ENCODE measurements around the gene PSMG3. TPM values are rescaled to one million over a fixed set of nuclear protein-coding genes. Genes with fewer than 3 reads are reported as not detected.
A peak's percentile ranks its signal among the peaks of the same experiment; 100 is the strongest.

Gene PSMG3, protein sequence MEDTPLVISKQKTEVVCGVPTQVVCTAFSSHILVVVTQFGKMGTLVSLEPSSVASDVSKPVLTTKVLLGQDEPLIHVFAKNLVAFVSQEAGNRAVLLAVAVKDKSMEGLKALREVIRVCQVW
- 29.5 and 30.5 TPM in 2 replicates for total RNA-seq

DNA sequence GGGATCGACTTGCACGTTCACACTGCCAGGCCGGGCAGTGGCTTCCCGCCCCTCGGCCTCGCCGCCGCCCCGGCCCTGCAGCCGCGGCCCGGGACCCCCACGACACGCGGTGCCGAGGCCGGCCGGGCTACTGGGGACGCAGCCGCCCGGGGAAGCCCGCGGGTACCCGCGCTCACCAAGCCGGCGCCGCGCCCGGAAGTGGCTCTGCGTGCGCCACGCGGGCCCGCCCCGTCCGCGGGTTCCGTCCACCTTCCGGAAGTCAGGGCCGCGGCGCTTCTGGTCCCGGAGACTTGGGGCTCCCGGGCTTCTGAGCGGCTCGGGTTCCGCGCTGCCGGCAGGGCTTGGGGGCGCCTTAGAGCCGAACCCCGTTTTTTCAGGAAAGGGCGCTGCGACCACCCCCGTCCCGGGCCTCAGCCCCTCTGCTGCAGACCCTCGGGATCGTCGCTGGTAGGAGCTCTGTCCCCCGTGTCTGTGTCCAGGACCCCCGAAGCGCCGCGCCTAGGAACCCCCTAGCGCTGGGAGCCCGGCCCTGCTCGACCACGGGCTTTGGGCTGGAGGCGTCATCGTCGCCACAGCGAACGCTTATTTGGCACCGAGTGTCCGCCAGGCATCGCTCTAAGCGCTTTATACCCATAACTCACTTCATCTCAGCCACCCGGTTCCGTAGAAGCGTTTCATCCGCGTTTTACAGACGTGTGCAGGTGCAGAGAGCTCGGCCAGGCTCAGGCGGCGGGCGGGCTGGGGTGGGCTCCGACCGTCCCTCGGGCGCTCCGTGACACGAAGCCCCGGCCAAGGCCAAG is at the start of gene PSMG3:
PSMG3 (minus strand) TSS at position 200 of the 800 bp plus-strand sequence. CDS start 693 bp downstream, outside the sequence.
- peak within 1 kb of the TSS; percentile 88 for H3K27ac Mint-ChIP-seq
- CTCF ChIA-PET = no interaction called here
- no peaks in the 10 kb centered on the region for H3K27me3 Mint-ChIP-seq
- peaks cover 26% of the 10 kb centered on the region for H3K4me1 Mint-ChIP-seq
- peaks cover 24% of the 10 kb centered on the region for H3K36me3 Mint-ChIP-seq (ENCODE audit: low read depth)
- peak; percentile 90 for ATAC-seq (ENCODE audit: low read depth)
- TF ChIP-seq, protein P1, sequence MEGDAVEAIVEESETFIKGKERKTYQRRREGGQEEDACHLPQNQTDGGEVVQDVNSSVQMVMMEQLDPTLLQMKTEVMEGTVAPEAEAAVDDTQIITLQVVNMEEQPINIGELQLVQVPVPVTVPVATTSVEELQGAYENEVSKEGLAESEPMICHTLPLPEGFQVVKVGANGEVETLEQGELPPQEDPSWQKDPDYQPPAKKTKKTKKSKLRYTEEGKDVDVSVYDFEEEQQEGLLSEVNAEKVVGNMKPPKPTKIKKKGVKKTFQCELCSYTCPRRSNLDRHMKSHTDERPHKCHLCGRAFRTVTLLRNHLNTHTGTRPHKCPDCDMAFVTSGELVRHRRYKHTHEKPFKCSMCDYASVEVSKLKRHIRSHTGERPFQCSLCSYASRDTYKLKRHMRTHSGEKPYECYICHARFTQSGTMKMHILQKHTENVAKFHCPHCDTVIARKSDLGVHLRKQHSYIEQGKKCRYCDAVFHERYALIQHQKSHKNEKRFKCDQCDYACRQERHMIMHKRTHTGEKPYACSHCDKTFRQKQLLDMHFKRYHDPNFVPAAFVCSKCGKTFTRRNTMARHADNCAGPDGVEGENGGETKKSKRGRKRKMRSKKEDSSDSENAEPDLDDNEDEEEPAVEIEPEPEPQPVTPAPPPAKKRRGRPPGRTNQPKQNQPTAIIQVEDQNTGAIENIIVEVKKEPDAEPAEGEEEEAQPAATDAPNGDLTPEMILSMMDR (IDR thresholded peaks at IDR 0.05) = no peak
- DNase-seq = peak; percentile 91
- no peaks in the 10 kb centered on the region for H3K9me3 Mint-ChIP-seq
- H3K4me3 Mint-ChIP-seq = peak within 1 kb of the TSS; percentile 86
- POLR2A ChIA-PET = interaction anchor here (0.6 to 1.5 kb wide), 11 partner anchors 14 to 1188 kb away, joined by 3 to 9 read pairs (median 4); partner anchors contain the start of genes EIF3B and TMEM184A
- intact Hi-C loops (cut with micrococcal nuclease) = loop anchor here (1.0 kb wide), 3 partner anchors 22 to 66 kb away; partner anchors contain the start of gene INTS1

DNA sequence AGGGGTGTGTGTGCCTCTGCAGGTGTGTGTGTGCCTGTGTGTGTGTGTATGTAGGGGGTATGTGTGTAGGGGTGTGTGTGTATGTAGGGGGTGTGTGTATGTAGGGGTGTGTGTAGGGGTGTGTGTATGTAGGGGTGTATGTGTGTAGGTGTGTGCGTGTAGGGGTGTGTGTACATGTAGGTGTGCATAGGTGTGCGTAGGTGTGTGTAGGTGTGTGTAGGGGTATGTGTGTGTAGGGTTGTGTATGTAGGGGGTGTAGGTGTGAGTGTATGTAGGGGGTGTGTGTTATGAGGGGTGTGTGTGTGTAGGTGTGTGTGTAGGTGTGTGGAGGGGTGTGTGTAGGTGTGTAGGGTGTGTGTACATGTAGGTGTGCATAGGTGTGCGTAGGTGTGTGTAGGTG is 48.6 kb upstream of the PSMG3 start:
- H3K27ac Mint-ChIP-seq = no peak overlapping the region
- intact Hi-C loops (cut with micrococcal nuclease) = no loop called here
- no peaks in the 10 kb centered on the region for H3K4me1 Mint-ChIP-seq
- no peak for ATAC-seq (ENCODE audit: low read depth)
- POLR2A ChIA-PET = no interaction called here
- no peak overlapping the region for H3K4me3 Mint-ChIP-seq
- TF ChIP-seq, protein P1 (IDR thresholded peaks at IDR 0.05) = no peak
- H3K27me3 Mint-ChIP-seq = peaks cover 8% of the 10 kb centered on the region
- no peak for DNase-seq
- no peaks in the 10 kb centered on the region for H3K9me3 Mint-ChIP-seq
- CTCF ChIA-PET = no interaction called here
- H3K36me3 Mint-ChIP-seq (ENCODE audit: low read depth) = no peaks in the 10 kb centered on the region

DNA sequence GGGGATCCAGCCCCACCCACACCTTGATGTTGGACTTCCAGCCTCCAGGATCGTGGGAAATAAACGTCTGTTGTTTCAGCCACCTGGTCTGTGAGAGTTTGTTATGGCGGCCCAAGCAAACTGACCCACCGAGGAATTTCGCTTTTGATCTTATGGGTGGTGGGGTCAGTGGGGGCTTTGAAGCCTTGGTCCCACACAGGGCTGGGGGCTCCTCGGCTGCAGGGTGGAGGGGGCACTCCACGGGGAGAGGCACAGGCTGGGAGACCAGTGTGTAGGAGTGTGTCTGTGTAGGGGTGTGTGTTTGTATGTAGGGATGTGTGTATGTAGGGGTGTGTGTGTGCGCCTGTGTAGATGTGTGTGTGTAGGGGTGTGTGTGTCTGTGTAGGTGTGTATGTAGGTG is 48.1 kb upstream of the PSMG3 start:
- ChIA-PET POLR2A (no interaction called here), CTCF (no interaction called here)
- Mint-ChIP-seq H3K4me1 (no peaks in the 10 kb centered on the region), H3K36me3 (ENCODE audit: low read depth) (no peaks in the 10 kb centered on the region), H3K4me3 (no peak overlapping the region), H3K9me3 (no peaks in the 10 kb centered on the region), H3K27me3 (peaks cover 8% of the 10 kb centered on the region), H3K27ac (no peak overlapping the region)
- intact Hi-C loops (cut with micrococcal nuclease) = no loop called here
- TF ChIP-seq, protein P1 (IDR thresholded peaks at IDR 0.05) = no peak
- DNase-seq = no peak
- no peak for ATAC-seq (ENCODE audit: low read depth)

DNA sequence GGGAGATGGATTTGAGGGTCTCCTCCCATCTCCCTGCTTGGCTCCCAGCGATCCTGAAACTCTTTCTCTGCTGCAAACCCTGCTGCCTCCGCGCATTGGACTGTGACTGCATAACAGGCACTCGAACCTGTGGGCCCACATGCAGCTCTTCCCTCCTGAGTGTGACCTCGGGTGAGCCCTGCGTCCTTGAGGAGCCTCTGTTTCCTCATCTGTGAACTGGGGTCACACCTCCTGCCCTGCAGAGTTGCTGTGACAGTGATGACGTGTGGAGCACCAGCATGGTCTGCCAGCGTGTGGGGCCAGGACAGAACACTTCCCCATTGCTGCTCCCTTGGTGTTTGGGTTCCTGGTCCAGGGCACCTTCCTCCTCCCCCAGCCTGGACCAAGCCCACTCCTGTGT is 46.9 kb upstream of the PSMG3 start:
- Mint-ChIP-seq H3K4me1 (no peaks in the 10 kb centered on the region), H3K27me3 (peaks cover 6% of the 10 kb centered on the region), H3K27ac (no peak overlapping the region), H3K36me3 (ENCODE audit: low read depth) (no peaks in the 10 kb centered on the region), H3K4me3 (no peak overlapping the region), H3K9me3 (no peaks in the 10 kb centered on the region)
- ATAC-seq (ENCODE audit: low read depth) (no peak), DNase-seq (no peak)
- ChIA-PET POLR2A (interaction anchor here (0.6 kb wide), 1 partner anchor 104 kb away, joined by 4 read pairs; no protein-coding TSS in a partner anchor), CTCF (no interaction called here)
- intact Hi-C loops (cut with micrococcal nuclease) = no loop called here
- TF ChIP-seq, protein P1 (IDR thresholded peaks at IDR 0.05) = no peak

DNA sequence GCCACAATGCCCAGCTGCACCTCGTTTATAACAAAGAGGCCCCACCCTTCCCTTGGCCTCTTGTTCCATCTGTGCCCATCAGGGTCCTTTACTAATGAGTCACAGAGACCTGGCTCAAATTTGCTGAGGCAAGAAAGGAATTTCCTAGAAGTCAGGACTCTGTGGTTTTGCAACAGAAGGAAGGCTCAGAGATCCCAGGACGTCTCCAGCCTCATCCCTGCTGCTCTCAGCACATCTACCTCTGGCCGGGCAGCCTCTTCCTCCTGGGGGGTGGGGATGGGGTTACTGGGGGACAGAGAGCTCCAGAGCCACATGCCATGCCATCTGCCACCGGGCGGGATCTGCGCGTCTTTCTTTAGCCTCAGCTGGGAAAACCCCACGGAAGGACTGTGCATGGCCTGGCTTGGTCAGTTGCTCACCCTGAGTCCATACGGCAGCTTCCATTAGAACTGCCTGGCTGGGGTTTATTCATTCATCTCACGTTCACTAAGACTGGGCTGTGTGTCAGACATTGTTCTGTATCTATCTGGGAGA is 41.9 kb upstream of the PSMG3 start:
- POLR2A ChIA-PET = no interaction called here
- Mint-ChIP-seq H3K4me1 (no peaks in the 10 kb centered on the region), H3K27ac (no peak overlapping the region), H3K27me3 (peaks cover 23% of the 10 kb centered on the region), H3K4me3 (no peak overlapping the region), H3K9me3 (no peaks in the 10 kb centered on the region), H3K36me3 (ENCODE audit: low read depth) (no peaks in the 10 kb centered on the region)
- TF ChIP-seq, protein P1 (IDR thresholded peaks at IDR 0.05) = no peak
- intact Hi-C loops (cut with micrococcal nuclease) = no loop called here
- no peak for DNase-seq
- ATAC-seq (ENCODE audit: low read depth) = no peak
- CTCF ChIA-PET = no interaction called here

Data from activated B cell treated with CpG ODN at 0.5 μM for 24 hours (primary cell).